NCI-H510A (cell line): ENCODE measurements around the gene ATP6V1F.

Experiments used
- DNase-seq: peaks from one replicate; lab custom pipeline; 2025; lab: John Stamatoyannopoulos, UW

ATP6V1F gene

DNA sequence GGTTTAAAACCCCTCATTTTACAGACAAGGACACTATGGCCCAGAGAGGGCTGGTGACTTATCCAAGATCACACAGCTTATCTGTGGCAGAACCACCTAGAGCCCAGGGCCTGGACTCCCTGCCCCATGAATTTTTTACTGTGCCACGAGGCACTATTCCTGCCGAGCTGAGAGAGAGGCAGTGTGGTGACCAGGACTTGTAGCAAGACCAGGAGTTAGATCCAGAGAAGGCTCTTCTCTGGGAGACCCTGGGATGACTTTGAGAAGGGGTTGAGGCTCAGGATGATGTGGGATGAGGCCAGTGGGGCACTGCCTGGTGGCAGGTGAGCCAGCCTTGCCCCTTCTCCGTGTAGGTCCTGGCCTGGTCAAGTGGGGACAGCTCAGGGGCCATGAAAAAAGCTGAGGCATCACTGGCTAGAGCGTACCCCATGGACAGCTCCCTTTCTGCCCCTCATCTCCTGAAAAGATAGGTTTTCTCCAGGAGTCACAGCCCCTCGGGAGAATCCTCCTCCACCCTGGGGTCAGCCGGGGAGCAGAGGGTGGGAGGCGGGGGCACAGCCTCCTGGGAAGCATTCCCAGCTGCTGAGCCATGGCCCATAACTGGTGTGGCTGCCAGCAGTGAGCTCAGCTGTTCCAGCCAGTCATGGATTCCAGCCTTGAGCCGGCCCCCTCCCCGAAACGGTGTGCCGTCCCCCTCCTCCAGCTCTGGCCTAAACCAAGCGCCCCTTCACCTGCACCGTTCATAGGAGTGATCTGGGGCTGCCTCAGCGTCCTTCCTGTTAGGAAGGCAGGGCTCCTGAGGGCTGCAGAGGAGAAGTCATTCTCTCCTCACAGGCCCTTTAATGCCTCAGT, 26.6 kb upstream of the ATP6V1F start:
- no peak for DNase-seq

DNA sequence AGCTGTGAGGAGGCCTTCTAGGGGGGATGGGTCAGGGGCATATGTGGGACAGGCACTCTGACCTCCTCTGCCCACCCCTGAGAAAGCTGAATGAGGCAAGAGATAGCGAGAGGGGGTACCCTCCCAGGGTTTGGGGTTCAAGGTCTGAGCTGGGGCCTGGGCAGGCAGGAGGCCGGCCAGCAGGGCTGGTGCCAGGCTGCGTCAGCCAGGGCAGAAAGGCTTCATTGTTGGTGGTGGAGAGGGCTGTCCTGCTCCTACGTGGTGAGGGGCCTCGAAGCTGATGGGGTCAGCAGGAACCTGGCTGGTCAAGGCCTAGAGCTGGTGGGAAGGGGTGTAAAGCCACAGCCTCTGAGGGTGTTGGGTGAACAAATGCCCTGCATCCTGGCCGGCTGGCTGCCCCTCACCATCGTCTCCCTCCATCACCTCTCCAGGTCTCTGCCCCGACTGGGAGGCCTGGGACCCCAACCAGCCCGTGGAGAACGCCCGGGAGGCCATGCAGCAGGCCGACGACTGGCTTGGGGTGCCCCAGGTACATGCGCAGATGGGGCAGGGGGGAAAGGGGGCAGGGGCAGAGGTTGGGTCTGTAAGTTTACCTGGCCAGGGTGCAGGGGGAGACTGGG, 25.8 kb upstream of the ATP6V1F start:
- no peak for DNase-seq

DNA sequence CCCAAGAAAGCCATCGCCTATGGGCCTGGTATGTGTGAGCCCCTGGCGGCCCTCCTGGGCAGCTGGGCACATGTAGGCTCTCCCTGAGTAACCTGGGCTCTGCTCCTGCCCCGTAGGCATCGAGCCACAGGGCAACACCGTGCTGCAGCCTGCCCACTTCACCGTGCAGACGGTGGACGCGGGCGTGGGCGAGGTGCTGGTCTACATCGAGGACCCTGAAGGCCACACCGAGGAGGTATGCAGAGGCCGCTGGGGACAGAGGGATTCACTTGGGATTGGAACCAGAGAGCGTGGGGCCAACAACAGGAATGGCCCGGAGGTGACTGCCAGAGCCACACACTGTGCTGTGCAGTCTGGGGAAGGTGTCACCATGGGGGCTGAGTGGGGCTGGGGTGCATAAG, 25.1 kb upstream of the ATP6V1F start:
- DNase-seq: no peak

DNA sequence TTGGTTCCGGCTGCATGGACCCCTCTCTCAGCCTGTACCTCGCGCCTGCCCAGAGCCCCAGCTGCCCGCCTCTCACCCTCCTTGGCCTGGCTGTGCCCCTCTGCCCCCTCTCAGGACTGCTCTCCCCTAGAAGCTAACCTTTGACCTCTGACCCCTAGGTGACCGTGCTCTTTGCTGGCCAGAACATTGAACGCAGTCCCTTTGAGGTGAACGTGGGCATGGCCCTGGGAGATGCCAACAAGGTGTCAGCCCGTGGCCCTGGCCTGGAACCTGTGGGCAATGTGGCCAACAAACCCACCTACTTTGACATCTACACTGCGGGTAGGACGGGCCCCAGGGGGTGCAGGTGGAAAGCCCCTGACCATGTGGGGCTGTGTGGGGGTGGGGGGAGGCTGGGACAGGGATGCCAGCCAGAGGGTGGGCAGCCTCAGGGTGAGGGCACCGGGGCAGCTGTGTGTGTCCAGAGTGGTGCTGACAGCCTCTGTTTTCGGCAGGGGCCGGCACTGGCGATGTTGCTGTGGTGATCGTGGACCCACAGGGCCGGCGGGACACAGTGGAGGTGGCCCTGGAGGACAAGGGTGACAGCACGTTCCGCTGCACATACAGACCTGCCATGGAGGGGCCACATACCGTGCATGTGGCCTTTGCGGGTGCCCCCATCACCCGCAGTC, 24.4 kb upstream of the ATP6V1F start:
- DNase-seq: no peak

DNA sequence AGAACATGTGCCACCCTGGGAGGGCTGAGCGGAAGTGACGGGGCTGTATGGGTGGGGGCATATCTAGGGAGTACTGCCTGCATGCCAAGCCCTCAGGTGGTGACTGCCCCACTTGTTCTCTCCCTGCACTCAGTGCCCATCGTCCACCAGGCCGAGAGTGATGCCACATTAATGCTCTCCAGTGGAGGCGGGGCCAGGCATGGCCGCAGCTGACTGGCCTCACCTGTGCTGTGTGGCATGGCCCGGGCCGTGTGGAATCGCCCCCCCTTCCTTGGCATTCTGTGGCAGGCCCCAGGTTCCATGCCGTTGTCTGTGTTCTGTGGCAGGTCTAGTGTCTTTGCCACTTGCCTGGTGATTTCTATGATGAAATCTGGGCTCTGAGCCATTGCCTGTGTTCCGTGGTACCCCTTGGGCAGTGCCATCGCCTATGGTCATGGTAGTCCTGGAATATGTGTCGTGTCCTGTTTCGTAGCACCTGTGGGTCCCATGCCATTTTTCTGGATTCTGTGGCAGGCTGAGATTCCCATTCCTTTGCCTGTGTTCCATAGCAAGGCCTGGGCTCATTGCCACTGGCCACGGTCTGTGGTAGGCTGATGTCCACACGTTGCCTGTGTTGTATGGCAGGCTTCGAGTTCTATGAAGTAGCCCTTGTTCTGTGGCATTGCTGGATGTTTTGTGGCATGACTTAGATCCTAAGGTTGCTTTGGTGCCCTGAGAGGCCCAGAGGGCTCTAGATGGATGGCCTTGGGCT, 23.5 kb upstream of the ATP6V1F start:
- DNase-seq: no peak

DNA sequence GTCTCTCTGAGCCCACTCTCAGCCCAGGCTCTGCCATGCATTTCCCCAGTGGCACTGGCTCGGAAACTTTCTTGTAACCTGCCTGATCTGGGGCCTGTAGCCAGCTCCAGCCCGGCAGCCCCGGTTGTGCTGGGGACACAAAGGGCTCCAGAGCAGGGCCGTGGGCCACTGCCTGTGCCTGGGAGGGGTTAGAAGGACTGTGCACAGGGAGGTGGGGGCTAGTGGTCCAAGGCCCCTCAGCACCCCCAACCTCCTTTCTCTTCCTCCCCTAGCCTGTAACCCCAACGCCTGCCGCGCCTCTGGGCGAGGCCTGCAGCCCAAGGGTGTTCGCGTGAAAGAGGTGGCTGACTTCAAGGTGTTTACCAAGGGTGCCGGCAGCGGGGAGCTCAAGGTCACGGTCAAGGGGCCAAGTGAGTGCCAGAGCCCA, 22.9 kb upstream of the ATP6V1F start:
- no peak for DNase-seq

DNA sequence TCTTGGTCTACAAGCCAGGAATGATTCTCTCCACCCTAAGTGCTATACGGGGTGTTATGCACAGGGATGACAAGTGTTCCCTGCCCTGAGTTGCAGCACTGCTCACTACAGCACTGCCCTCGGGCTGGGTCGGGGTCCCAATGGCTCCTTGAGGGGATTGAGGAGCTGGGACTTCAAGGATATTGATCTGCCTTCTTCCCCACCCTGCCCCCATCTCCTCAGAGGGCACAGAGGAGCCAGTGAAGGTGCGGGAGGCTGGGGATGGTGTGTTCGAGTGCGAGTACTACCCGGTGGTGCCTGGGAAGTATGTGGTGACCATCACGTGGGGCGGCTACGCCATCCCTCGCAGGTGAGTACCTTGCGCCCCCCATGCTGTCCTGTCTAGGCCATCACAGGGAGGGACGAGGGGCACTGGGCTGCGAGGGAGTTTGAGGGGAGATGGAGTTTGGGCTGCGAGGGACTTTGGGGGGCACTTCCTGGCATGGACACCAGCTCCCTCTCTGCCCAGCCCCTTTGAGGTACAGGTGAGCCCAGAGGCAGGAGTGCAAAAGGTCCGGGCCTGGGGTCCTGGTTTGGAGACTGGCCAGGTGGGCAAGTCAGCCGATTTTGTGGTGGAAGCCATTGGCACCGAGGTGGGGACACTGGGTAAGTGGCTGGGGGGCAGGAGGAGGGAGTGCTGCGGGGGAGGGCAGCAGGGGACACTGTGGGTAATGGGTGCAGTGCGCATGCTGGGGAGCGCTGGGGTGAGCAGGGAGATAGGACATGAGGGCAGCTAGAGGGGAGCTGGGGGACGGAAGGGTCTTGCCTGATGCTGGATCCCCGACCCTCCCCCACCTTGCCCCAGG, 22.1 kb upstream of the ATP6V1F start:
- DNase-seq: no peak

DNA sequence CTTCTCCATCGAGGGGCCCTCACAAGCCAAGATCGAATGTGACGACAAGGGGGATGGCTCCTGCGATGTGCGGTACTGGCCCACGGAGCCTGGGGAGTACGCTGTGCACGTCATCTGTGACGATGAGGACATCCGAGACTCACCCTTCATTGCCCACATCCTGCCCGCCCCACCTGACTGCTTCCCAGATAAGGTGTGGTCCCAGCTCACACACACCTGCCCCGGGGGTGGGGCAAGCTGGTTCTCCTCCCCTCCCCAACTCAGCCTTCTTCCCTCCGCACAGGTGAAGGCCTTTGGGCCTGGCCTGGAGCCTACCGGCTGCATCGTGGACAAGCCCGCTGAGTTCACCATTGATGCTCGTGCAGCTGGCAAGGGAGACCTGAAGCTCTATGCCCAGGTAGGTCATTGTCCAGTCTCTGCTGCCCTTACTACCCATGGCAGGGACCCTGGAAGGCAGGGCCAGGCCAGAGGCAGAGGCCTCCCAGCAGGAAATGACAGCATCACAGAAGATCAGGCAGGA, 21.4 kb upstream of the ATP6V1F start:
- DNase-seq: peak; percentile 39

DNA sequence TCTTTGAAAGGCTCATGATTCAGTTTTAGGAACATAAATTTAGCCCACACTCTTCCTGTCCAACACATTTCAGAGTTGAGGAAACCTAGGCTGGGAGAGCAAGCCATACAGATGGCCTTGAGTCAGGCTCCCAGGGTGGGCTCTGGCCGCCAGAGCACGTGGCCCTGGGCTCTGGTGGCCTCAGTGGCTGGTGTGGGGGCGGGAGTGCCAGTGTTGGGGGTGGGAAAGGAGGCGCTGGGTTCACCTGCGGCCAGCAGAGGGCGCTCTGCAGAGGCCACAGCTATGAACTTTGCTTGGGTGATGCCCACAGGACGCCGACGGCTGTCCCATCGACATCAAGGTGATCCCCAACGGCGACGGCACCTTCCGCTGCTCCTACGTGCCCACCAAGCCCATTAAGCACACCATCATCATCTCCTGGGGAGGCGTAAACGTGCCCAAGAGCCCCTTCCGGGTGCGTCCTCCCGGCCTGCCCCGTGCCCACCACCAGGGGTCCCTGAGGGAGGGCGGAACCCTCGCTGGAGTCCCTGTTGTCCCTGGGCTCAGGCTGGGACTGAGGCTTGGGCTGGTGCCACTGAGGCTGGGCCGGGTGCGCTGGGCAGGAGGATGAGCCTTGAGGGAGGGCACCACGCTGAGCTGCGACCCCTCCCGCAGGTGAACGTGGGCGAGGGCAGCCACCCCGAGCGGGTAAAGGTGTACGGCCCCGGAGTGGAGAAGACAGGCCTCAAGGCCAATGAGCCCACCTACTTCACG, 20.6 kb upstream of the ATP6V1F start:
- DNase-seq: no peak

DNA sequence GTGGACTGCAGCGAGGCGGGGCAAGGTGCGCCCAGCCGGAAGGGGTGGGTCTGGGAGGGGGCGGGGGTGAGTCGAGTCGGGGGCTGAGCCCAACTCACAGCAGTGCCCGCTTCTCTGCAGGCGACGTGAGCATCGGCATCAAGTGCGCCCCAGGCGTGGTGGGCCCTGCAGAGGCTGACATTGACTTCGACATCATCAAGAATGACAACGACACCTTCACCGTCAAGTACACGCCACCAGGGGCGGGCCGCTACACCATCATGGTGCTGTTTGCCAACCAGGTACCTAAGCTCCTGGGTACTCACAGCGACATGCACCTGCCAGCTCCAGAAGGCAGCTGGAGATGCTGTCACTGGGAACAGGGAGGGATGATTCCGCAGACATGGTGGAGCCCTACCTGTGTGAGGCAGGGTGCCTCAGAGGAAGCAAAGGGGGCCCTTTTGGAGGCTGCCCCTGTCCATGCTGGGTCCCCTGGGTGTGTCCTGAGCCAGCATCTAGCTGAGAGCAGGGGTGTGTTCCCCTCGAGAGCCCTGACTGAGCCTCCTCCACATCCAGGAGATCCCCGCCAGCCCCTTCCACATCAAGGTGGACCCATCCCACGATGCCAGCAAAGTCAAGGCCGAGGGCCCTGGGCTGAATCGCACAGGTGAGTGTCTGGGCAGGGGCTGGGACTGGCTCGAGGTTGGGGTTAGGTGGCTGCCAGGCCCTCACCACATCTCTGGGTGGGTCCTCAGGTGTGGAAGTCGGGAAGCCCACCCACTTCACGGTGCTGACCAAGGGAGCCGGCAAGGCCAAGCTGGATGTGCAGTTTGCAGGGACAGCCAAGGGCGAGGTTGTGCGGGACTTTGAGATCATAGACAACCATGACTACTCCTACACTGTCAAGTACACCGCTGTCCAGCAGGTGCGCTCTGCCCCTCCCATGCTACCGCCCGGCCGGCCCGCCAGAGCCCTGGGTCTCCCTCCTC, 19.7 kb upstream of the ATP6V1F start:
- peak; percentile 43 for DNase-seq

DNA sequence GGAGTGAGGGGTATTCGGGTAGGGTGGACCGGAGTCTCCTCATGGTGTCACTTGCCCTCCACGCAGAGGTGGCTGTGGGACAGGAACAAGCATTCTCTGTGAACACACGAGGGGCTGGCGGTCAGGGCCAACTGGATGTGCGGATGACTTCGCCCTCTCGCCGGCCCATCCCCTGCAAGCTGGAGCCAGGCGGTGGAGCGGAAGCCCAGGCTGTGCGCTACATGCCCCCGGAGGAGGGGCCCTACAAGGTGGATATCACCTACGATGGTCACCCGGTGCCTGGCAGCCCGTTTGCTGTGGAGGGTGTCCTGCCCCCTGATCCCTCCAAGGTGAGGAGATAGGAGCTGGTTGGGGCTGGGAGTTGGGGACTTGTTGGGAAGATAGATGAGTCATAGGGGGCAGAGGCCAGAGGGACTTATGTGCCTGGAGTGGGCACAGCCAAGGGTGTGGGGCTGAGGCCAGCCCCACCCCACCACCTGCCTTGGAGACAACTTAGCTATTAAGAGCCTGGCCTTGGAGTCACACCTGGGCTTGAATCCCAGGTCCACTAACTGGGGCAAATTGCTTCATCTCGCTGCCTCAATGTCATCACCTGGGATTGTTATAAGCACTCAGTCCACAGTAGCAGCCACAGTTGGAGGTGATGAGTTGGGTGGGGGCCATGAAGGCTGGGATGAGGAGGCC, 18.6 kb upstream of the ATP6V1F start:
- DNase-seq: no peak

DNA sequence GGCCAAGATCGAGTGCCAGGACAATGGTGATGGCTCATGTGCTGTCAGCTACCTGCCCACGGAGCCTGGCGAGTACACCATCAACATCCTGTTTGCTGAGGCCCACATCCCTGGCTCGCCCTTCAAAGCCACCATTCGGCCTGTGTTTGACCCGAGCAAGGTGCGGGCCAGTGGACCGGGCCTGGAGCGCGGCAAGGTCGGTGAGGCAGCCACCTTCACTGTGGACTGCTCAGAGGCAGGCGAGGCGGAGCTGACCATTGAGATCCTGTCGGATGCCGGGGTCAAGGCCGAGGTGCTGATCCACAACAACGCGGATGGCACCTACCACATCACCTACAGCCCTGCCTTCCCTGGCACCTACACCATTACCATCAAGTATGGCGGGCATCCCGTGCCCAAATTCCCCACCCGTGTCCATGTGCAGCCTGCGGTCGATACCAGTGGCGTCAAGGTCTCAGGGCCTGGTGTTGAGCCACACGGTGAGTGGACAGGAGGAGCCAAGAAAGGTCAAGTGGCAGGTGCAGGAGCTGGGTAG, 17.8 kb upstream of the ATP6V1F start:
- DNase-seq: no peak

DNA sequence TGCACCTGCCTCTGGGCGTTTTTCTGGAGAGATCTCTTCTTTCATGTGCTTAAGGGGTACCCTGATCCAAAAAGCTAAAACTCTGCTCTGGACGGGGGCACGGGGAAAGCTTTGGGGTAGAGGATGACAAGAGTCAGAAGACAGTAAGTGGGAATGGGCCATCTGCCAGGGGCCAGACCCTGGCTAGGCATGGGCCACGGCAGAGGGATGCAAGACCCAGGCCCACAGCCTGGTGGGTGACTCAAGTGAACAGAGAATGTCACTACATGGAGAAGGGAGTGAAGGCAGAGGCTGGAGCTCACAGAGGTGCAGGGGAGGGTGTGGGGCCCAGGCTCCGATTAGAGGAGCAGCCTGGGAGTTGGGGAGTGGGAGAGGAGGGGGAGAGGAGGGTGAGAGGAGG, 17.2 kb upstream of the ATP6V1F start:
- no peak for DNase-seq

DNA sequence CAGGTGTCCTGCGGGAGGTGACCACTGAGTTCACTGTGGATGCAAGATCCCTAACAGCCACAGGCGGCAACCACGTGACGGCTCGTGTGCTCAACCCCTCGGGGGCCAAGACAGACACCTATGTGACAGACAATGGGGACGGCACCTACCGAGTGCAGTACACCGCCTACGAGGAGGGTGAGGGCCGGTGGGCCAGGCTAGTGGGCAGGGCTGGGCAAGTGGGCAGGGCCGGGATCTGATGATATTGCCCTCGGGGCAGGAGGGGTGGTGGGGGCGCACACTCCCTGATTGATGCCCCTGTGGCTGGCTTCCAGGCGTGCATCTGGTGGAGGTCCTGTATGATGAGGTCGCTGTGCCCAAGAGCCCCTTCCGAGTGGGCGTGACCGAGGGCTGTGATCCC, 16.7 kb upstream of the ATP6V1F start:
- no peak for DNase-seq

DNA sequence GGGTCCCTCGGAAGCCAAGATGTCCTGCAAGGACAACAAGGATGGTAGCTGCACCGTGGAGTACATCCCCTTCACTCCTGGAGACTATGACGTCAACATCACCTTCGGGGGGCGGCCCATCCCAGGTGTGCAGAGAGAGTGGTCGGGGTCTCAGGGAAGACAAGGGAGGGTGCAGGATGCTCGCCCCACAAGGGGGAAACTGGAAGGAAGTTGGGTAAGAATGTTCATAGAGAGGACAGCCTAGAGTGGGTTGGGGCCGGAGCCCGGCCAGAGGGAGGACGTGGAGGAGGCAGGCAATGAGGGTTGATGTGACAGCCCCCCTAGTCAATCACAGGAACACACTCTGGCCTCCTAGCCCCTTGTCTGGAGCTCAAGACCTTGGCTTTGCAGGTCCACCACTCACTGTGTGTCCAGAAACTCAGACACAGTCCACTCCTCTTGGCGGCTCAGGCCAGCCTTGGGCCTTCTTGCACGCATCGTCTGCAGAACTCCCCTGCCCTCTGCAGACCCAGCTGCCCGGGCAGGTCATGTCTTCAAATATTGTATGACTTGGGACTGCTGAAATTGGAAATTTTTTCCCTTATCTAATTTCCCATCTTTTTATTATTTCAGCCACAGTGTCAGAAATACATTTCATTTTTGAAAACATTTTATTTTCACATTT, 15.7 kb upstream of the ATP6V1F start:
- DNase-seq: no peak

DNA sequence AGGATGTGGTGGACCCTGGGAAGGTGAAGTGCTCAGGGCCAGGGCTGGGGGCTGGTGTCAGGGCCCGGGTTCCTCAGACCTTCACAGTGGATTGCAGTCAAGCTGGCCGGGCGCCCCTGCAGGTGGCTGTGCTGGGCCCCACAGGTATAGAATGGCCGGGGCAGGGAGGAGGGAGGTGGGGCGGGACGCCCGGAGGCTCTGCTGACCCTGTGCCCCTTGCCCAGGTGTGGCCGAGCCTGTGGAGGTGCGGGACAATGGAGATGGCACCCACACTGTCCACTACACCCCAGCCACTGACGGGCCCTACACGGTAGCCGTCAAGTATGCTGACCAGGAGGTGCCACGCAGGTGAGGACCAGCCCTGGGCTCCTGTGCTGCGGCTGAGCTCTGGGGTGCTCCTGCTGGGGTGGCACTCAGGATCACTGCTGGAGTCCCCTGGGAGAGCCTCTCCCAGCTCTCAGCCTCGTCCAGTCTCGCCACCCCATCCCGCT, 14.9 kb upstream of the ATP6V1F start:
- DNase-seq: no peak

DNA sequence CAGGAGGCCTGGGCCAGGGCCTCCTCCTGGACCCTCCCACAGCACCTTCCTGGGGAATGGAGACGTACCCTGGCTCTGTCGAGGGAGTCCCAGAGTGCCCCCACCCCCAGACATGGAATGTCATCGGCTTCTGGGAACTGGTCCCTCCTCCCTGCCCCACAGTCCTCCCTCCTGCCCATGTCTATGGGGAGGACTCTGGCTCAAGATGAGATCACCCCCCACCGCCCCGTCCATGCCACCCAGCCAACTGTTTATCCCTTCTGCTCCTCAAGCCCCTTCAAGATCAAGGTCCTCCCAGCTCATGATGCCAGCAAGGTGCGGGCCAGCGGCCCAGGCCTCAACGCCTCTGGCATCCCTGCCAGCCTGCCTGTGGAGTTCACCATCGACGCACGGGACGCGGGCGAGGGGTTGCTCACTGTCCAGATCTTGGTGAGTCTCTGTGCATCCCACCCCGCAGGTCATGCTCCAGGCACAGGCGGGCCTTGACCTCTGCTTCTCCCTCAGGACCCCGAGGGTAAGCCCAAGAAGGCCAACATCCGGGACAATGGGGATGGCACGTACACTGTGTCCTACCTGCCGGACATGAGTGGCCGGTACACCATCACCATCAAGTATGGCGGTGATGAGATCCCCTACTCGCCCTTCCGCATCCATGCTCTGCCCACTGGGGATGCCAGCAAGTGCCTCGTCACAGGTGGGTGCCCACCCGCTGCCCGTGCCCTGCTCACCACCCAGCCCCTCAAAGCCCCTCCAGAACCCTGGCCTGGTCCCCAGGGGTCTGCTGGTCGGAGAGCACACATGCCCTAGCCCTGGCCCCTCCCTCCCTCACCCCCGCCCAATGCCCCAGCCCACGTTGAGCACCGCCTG, 14.1 kb upstream of the ATP6V1F start:
- no peak for DNase-seq
